Stimulated activated naive CD8-positive, alpha-beta T cell treated with anti-CD3 and anti-CD28 coated beads, Interleukin-15, amount 100 ng/mL, for 72 hours (primary cell): ENCODE measurements around the gene FANCI.

Experiments
- ATAC-seq: fragments of 150-1000 bp; cut with Tn5 transposase; 2 replicates; pipeline ENCODE4 v1.10.0; 2021; ENCODE audit warnings: mild to moderate bottlenecking, moderate library complexity
- DNase-seq, 2 donors: peaks; one replicate each; pipeline ENCODE4 v3.0.0; 2021 to 2022
- H3K27ac Mint-ChIP-seq, 2 donors: one replicate each; pipeline ENCODE4 v1.8.0; 2022; ENCODE audit warnings: mild to moderate bottlenecking in 2 of 2, mixed read lengths in 2 of 2, moderate library complexity in 2 of 2
- H3K27me3 Mint-ChIP-seq: one replicate; pipeline ENCODE4 v1.8.0; 2022; ENCODE audit warnings: mixed read lengths
- H3K4me1 Mint-ChIP-seq: one replicate; pipeline ENCODE4 v1.8.0; 2022; ENCODE audit warnings: mild to moderate bottlenecking, mixed read lengths
- H3K4me3 Mint-ChIP-seq, 2 donors: one replicate each; pipeline ENCODE4 v1.8.0; 2022; ENCODE audit warnings: mild to moderate bottlenecking in 2 of 2, mixed read lengths in 2 of 2, moderate library complexity in 1 of 2
- H3K9me3 Mint-ChIP-seq, 2 donors: one replicate each; pipeline ENCODE4 v1.8.0; 2022; ENCODE audit warnings: mixed read lengths in 2 of 2

FANCI gene

GRCh38 chr15:89243691-89244573 lies at the start of gene FANCI:
TSS of gene FANCI (plus strand) at chr15:89243979. CDS start at chr15:89247648, 3,669 bp downstream.
- Mint-ChIP-seq H3K9me3 (no peaks in the 10 kb centered on the region), H3K4me3 (peak within 1 kb of the TSS; percentile 88 to 97), H3K27me3 (peaks cover 7% of the 10 kb centered on the region), H3K4me1 (peaks cover 43% of the 10 kb centered on the region), H3K27ac (peak within 1 kb of the TSS; percentile 95 to 96)
- ATAC-seq (peak; percentile 95), DNase-seq (peak; percentile 94 to 98)

GRCh38 chr15:89194608-89195007 lies 49.2 kb upstream of the FANCI start:
- Mint-ChIP-seq H3K9me3 (no peaks in the 10 kb centered on the region), H3K27ac (no peak overlapping the region), H3K4me1 (peaks cover 17% of the 10 kb centered on the region), H3K27me3 (no peaks in the 10 kb centered on the region), H3K4me3 (no peak overlapping the region)
- no peak for ATAC-seq
- DNase-seq, result no peak

DNA sequence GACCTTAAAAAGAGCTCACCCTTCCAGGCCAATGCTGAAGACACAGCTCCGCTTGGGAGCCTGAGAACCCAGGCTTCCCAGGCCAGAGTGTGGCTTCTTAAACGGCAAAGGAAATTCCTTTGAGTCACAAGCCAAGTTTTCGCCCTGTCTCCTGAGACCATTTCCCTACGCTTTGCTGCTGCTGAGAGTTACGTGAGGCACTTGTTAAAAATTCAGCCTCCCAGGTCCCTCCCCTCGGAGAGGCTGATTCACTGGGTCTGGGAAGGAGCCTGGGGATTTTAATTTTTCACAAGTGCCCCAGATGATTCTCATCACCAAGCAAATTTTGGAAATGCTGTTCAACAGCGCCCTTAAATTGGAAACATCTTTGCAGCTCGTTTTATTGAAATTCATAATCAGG lies 47.9 kb upstream of the FANCI start:
- peaks cover 17% of the 10 kb centered on the region for H3K4me1 Mint-ChIP-seq
- DNase-seq, result no peak
- ATAC-seq, result no peak
- H3K27me3 Mint-ChIP-seq, result no peaks in the 10 kb centered on the region
- no peak overlapping the region for H3K27ac Mint-ChIP-seq
- no peaks in the 10 kb centered on the region for H3K9me3 Mint-ChIP-seq
- H3K4me3 Mint-ChIP-seq, result no peak overlapping the region

DNA sequence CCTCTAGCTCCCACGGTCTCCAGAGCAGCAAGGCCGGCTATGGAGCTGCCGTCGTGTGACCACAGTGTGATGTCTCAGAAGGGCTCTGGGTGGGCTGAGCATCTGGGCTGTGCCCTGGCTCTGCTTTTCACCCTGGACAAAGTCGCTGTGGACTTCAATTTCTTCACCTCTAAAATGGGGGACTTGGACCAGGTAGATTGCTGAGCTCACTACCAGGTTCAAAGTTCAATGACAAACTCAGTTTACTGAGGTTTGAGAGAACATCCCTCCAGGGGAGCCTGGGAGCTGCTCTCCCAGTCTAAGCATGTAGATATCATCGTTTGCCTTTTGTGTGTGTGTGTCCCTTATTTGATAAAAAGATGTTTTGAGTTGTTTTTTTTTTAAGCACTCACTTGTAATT lies 47.5 kb upstream of the FANCI start:
- H3K27me3 Mint-ChIP-seq, result no peaks in the 10 kb centered on the region
- peaks cover 17% of the 10 kb centered on the region for H3K4me1 Mint-ChIP-seq
- H3K9me3 Mint-ChIP-seq, result no peaks in the 10 kb centered on the region
- ATAC-seq (no peak), DNase-seq (no peak)
- no peak overlapping the region for H3K27ac Mint-ChIP-seq
- no peak overlapping the region for H3K4me3 Mint-ChIP-seq

DNA sequence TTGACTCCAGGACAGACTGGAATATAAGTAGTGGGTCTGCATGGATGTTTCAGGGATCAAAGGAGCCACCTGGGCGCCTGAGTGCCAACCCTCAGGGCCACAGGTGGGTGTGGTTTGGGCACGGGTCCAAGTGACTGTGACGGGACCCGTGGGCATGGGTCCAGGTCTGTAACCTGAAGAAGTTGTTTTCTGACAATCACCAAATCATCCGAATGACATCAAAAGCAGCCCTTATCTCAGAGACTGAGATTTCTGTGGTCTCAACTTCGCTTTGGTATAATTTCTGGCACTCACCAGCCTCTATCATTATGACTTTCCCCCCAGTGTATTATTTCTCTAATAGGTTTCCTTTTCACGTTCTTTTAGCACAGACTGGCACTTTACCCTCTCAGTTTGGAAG lies 46.8 kb upstream of the FANCI start:
- H3K27ac Mint-ChIP-seq, result peak overlapping the region; percentile 68 to 89
- peaks cover 17% of the 10 kb centered on the region for H3K4me1 Mint-ChIP-seq
- no peaks in the 10 kb centered on the region for H3K9me3 Mint-ChIP-seq
- DNase-seq, result peak; percentile 58 to 70
- no peaks in the 10 kb centered on the region for H3K27me3 Mint-ChIP-seq
- peak; percentile 93 for ATAC-seq
- H3K4me3 Mint-ChIP-seq, result peak overlapping the region; percentile 25 to 42

DNA sequence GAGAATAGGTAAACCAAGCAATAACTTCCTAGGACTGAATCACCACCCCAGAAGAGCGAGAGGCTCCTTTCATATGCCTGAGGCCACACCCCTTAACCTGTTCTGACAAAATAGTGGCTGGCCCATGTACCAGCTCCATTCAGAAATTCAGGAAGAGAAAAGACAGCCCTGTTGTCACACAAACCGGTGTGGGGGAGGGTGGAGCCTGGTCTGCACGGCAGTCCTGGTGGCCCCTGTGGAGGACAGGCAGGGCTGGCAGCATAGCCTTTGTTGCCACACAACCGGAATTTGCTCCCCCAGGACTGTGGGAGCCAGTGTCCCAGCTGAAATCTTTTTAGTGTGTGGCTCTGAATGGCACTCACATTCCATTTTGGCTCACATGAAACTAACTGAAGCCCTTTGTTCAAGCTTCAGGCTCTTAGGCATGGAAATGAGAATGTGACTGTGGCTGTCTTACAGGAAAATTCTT lies 46.2 kb upstream of the FANCI start:
- H3K27ac Mint-ChIP-seq, result peak overlapping the region; percentile 19 to 89
- ATAC-seq, result peak; percentile 92
- DNase-seq, result peak; percentile 11 to 45
- H3K4me1 Mint-ChIP-seq, result peaks cover 17% of the 10 kb centered on the region
- H3K27me3 Mint-ChIP-seq, result no peaks in the 10 kb centered on the region
- no peaks in the 10 kb centered on the region for H3K9me3 Mint-ChIP-seq
- peak overlapping the region; percentile 25 to 42 for H3K4me3 Mint-ChIP-seq

- DNase-seq (no peak), ATAC-seq (no peak)
- Mint-ChIP-seq H3K27me3 (no peaks in the 10 kb centered on the region), H3K4me1 (peaks cover 19% of the 10 kb centered on the region), H3K9me3 (no peaks in the 10 kb centered on the region), H3K4me3 (no peak overlapping the region), H3K27ac (no peak overlapping the region)
These were observed 45.6 kb upstream of the FANCI start for GRCh38 chr15:89198196-89198595.

DNA sequence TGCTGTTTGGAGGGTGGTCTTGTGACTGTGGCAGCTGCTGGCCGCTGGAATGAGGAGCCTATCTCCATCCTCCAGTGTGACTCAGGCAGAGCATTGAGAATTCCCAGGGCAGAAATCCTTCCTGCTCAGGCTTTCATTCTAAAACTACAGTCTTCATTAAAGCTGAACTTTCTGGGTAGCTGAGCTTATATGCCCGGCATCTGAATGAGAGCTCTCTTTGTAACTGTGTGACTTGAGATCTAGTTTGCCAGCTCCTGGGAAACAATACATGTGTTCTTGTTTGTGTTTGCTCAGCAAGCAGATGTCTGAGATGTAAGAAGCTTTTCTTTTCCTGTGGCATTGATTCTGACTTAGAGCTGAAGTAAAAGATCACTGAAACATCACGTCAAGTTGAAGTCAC lies 44.8 kb upstream of the FANCI start:
- ATAC-seq, result no peak
- H3K4me3 Mint-ChIP-seq, result no peak overlapping the region
- H3K9me3 Mint-ChIP-seq, result peaks cover 0 to 6% of the 10 kb centered on the region in 2 donors
- H3K27ac Mint-ChIP-seq, result no peak overlapping the region
- H3K4me1 Mint-ChIP-seq, result peaks cover 26% of the 10 kb centered on the region
- H3K27me3 Mint-ChIP-seq, result no peaks in the 10 kb centered on the region
- DNase-seq, result no peak

- ATAC-seq (no peak), DNase-seq (no peak)
- Mint-ChIP-seq H3K4me1 (peaks cover 34% of the 10 kb centered on the region), H3K27ac (no peak overlapping the region), H3K9me3 (peaks cover 0 to 7% of the 10 kb centered on the region in 2 donors), H3K27me3 (no peaks in the 10 kb centered on the region), H3K4me3 (no peak overlapping the region)
These were observed 44.0 kb upstream of the FANCI start for GRCh38 chr15:89199746-89200145.

DNA sequence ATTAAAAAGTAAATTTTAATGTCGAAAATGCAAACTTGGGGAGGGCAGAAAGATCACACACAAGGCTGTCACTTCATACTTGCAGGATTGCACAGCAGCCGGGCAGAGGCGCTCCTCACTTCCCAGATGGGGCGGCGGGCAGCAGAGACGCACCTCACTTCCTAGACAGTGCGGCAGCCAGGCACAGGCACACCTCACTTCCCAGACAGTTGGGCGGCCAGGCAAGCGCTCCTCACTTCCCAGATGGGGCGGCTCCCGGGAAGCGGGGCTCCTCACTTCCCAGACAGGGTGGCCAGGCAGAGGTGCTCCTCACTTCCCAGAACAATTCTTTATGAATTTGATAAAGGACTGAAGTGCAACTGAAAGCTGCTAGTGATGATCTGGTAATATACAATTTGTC lies 43.6 kb upstream of the FANCI start:
- H3K4me3 Mint-ChIP-seq, result no peak overlapping the region
- H3K27ac Mint-ChIP-seq, result no peak overlapping the region
- H3K9me3 Mint-ChIP-seq, result peaks cover 0 to 7% of the 10 kb centered on the region in 2 donors
- ATAC-seq, result no peak
- peaks cover 39% of the 10 kb centered on the region for H3K4me1 Mint-ChIP-seq
- DNase-seq, result no peak
- H3K27me3 Mint-ChIP-seq, result no peaks in the 10 kb centered on the region

GRCh38 chr15:89201465-89202005 lies 42.2 kb upstream of the FANCI start:
- ATAC-seq (no peak), DNase-seq (no peak)
- no peak overlapping the region for H3K4me3 Mint-ChIP-seq
- peaks cover 0 to 7% of the 10 kb centered on the region in 2 donors for H3K9me3 Mint-ChIP-seq
- no peak overlapping the region for H3K27ac Mint-ChIP-seq
- H3K27me3 Mint-ChIP-seq, result no peaks in the 10 kb centered on the region
- peaks cover 47% of the 10 kb centered on the region for H3K4me1 Mint-ChIP-seq

- peaks cover 11% of the 10 kb centered on the region for H3K27me3 Mint-ChIP-seq
- H3K4me3 Mint-ChIP-seq, result peak overlapping the region; percentile 51 to 69
- peaks cover 50% of the 10 kb centered on the region for H3K4me1 Mint-ChIP-seq
- DNase-seq (peak; percentile 57 to 73), ATAC-seq (peak; percentile 94)
- peak overlapping the region; percentile 79 to 97 for H3K27ac Mint-ChIP-seq
- H3K9me3 Mint-ChIP-seq, result peaks cover 0 to 7% of the 10 kb centered on the region in 2 donors
These were observed 40.0 kb upstream of the FANCI start for GRCh38 chr15:89203705-89204273.

- peak in 1 of 2 donors; percentile 38 for DNase-seq
- peak overlapping the region in 1 of 2 donors; percentile 47 for H3K27ac Mint-ChIP-seq
- peaks cover 50% of the 10 kb centered on the region for H3K4me1 Mint-ChIP-seq
These were observed 37.7 kb upstream of the FANCI start for GRCh38 chr15:89205991-89206585.

DNA sequence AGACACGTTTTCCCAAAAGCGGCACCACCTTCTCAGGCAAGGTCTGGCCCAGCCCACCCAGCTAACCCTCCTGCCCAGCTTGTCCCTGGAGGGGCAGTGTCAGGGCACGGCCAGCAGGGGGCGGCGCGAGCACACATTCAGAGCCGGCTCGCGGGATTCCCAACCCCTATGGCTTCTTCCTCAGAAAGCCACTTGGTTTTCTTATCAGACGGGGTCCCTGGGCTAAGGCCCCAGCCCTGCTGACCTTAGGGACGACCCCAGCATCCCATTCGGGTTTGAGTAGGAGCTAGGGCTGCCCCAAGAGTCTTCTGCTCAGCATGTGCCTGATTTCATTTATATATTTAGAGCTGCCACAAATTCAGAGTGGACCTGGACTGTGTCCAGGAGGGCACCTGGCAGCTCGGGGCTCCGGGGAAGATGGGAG lies 36.9 kb upstream of the FANCI start:
- ATAC-seq (peak; percentile 64), DNase-seq (peak; percentile 71 to 79)
- H3K9me3 Mint-ChIP-seq, result peaks cover 0 to 7% of the 10 kb centered on the region in 2 donors
- H3K4me1 Mint-ChIP-seq, result peaks cover 50% of the 10 kb centered on the region
- peaks cover 11% of the 10 kb centered on the region for H3K27me3 Mint-ChIP-seq
- H3K27ac Mint-ChIP-seq, result peak overlapping the region in 1 of 2 donors; percentile 69
- H3K4me3 Mint-ChIP-seq, result peak overlapping the region; percentile 66

More at GRCh38 chr15:89205991-89206585, 37.7 kb upstream of the FANCI start:
- Mint-ChIP-seq H3K27me3 (peaks cover 11% of the 10 kb centered on the region), H3K4me3 (peak overlapping the region in 1 of 2 donors; percentile 24), H3K9me3 (peaks cover 0 to 7% of the 10 kb centered on the region in 2 donors)
- no peak for ATAC-seq

GRCh38 chr15:89208256-89208655 lies 35.5 kb upstream of the FANCI start:
- no peak overlapping the region for H3K27ac Mint-ChIP-seq
- DNase-seq (no peak), ATAC-seq (no peak)
- peaks cover 0 to 7% of the 10 kb centered on the region in 2 donors for H3K9me3 Mint-ChIP-seq
- H3K27me3 Mint-ChIP-seq, result peaks cover 11% of the 10 kb centered on the region
- H3K4me1 Mint-ChIP-seq, result peaks cover 47% of the 10 kb centered on the region
- H3K4me3 Mint-ChIP-seq, result no peak overlapping the region
